Activated T-helper 2 cell treated with anti-CD3 and anti-CD28 coated beads, Interferon-gamma antibody, Interleukin-2, Interleukin-4, amounts not matched to agents 10 μg/mL and 5 μg/mL and 100 μg/mL, durations not matched to agents 14 hours and 24 hours and 36 hours (primary cell): ENCODE data around the gene TC2N. TPM values are rescaled to one million over a fixed set of nuclear protein-coding genes. Genes with fewer than 3 reads are reported as not detected.
"Not testable (repeated sequence)": the region's sequence is repeated elsewhere in the genome, so short reads cannot be mapped to it uniquely, and the experiment has no call there.

Experiments used
- DNase-seq: peaks from one replicate; pipeline ENCODE4 v3.0.0; 2021; ENCODE audit warnings: low spot score
- H3K27ac Mint-ChIP-seq: one replicate; pipeline ENCODE4 v1.8.0; 2021; ENCODE audit warnings: mixed read lengths
- H3K27me3 Mint-ChIP-seq: one replicate; pipeline ENCODE4 v1.8.0; 2021; ENCODE audit warnings: low read depth, mixed read lengths
- H3K36me3 Mint-ChIP-seq: one replicate; pipeline ENCODE4 v1.8.0; 2021; ENCODE audit warnings: low read depth, mixed read lengths
- H3K4me1 Mint-ChIP-seq: one replicate; pipeline ENCODE4 v1.8.0; 2021; ENCODE audit warnings: low read depth, mixed read lengths
- H3K4me3 Mint-ChIP-seq: one replicate; pipeline ENCODE4 v1.8.0; 2021; ENCODE audit warnings: low read depth, mild to moderate bottlenecking, moderate library complexity, mixed read lengths
- H3K9me3 Mint-ChIP-seq: one replicate; pipeline ENCODE4 v1.8.0; 2021; ENCODE audit warnings: mixed read lengths
- intact Hi-C: fragments of 100-400 bp; cut with micrococcal nuclease; formaldehyde crosslinking; loops from one replicate; pipeline ENCODE4 v1.15.1; 2023
- total RNA-seq: library from RNA; stranded (reverse); gene quantifications from 2 replicates; pipeline ENCODE4 v1.2.3, GENCODE V29; 2022

Gene TC2N
- total RNA-seq, 1 donor from 2014 or later, result 19.9 TPM

GRCh38 chr14:91753501-91754128, 113.7 kb downstream of the TC2N start:
- Mint-ChIP-seq H3K27ac (no peak overlapping the region), H3K4me1 (no peaks in the 10 kb centered on the region), H3K36me3 (peaks cover 3% of the 10 kb centered on the region), H3K9me3 (no peaks in the 10 kb centered on the region), H3K27me3 (no peaks in the 10 kb centered on the region), H3K4me3 (no peak overlapping the region)
- intact Hi-C loops, result no loop called here
- DNase-seq, result no peak

GRCh38 chr14:91752961-91753360, 114.4 kb downstream of the TC2N start:
- DNase-seq, result no peak
- H3K36me3 Mint-ChIP-seq, result no peaks in the 10 kb centered on the region
- H3K9me3 Mint-ChIP-seq, result no peaks in the 10 kb centered on the region
- no peak overlapping the region for H3K4me3 Mint-ChIP-seq
- no peaks in the 10 kb centered on the region for H3K4me1 Mint-ChIP-seq
- no peak overlapping the region for H3K27ac Mint-ChIP-seq
- intact Hi-C loops, result no loop called here
- no peaks in the 10 kb centered on the region for H3K27me3 Mint-ChIP-seq

GRCh38 chr14:91751719-91752118, 115.6 kb downstream of the TC2N start:
- H3K9me3 Mint-ChIP-seq, result no peaks in the 10 kb centered on the region
- no peak overlapping the region for H3K4me3 Mint-ChIP-seq
- no peak overlapping the region for H3K27ac Mint-ChIP-seq
- H3K27me3 Mint-ChIP-seq, result no peaks in the 10 kb centered on the region
- DNase-seq, result no peak
- no peaks in the 10 kb centered on the region for H3K4me1 Mint-ChIP-seq
- intact Hi-C loops, result no loop called here
- no peaks in the 10 kb centered on the region for H3K36me3 Mint-ChIP-seq

GRCh38 chr14:91750634-91751198, 116.6 kb downstream of the TC2N start:
- DNase-seq, result no peak
- no peaks in the 10 kb centered on the region for H3K36me3 Mint-ChIP-seq
- H3K9me3 Mint-ChIP-seq, result no peaks in the 10 kb centered on the region
- H3K4me1 Mint-ChIP-seq, result no peaks in the 10 kb centered on the region
- intact Hi-C loops, result no loop called here
- no peak overlapping the region for H3K4me3 Mint-ChIP-seq
- H3K27me3 Mint-ChIP-seq, result no peaks in the 10 kb centered on the region
- no peak overlapping the region for H3K27ac Mint-ChIP-seq

- H3K27me3 Mint-ChIP-seq, result no peaks in the 10 kb centered on the region
- no peak overlapping the region for H3K27ac Mint-ChIP-seq
- DNase-seq, result no peak
- no peak overlapping the region for H3K4me3 Mint-ChIP-seq
- no peaks in the 10 kb centered on the region for H3K9me3 Mint-ChIP-seq
- peaks cover 2% of the 10 kb centered on the region for H3K4me1 Mint-ChIP-seq
- H3K36me3 Mint-ChIP-seq, result no peaks in the 10 kb centered on the region
- intact Hi-C loops, result no loop called here
Observed at GRCh38 chr14:91749868-91750267, 117.5 kb downstream of the TC2N start.

- Mint-ChIP-seq H3K27ac (no peak overlapping the region), H3K36me3 (no peaks in the 10 kb centered on the region), H3K4me3 (no peak overlapping the region), H3K4me1 (peaks cover 3% of the 10 kb centered on the region), H3K9me3 (no peaks in the 10 kb centered on the region), H3K27me3 (no peaks in the 10 kb centered on the region)
- no peak for DNase-seq
- intact Hi-C loops, result no loop called here
Observed at GRCh38 chr14:91748049-91748448, 119.3 kb downstream of the TC2N start.

- peaks cover 3% of the 10 kb centered on the region for H3K9me3 Mint-ChIP-seq
- intact Hi-C loops, result no loop called here
- no peak overlapping the region for H3K27ac Mint-ChIP-seq
- peaks cover 11% of the 10 kb centered on the region for H3K4me1 Mint-ChIP-seq
- peaks cover 3% of the 10 kb centered on the region for H3K36me3 Mint-ChIP-seq
- no peak overlapping the region for H3K4me3 Mint-ChIP-seq
- no peaks in the 10 kb centered on the region for H3K27me3 Mint-ChIP-seq
- no peak for DNase-seq
Observed at GRCh38 chr14:91745344-91745743, 122.0 kb downstream of the TC2N start.

- no peak overlapping the region for H3K27ac Mint-ChIP-seq
- peaks cover 3% of the 10 kb centered on the region for H3K36me3 Mint-ChIP-seq
- intact Hi-C loops, result no loop called here
- no peaks in the 10 kb centered on the region for H3K27me3 Mint-ChIP-seq
- H3K4me1 Mint-ChIP-seq, result peaks cover 14% of the 10 kb centered on the region
- H3K9me3 Mint-ChIP-seq, result peaks cover 9% of the 10 kb centered on the region
- no peak overlapping the region for H3K4me3 Mint-ChIP-seq
- DNase-seq, result no peak
Observed at GRCh38 chr14:91744068-91744480, 123.3 kb downstream of the TC2N start.

GRCh38 chr14:91743305-91743653, 124.1 kb downstream of the TC2N start:
- peaks cover 3% of the 10 kb centered on the region for H3K36me3 Mint-ChIP-seq

GRCh38 chr14:91742621-91743304, 124.6 kb downstream of the TC2N start:
- Mint-ChIP-seq H3K27ac (peak overlapping the region; percentile 21), H3K27me3 (peaks cover 2% of the 10 kb centered on the region), H3K36me3 (peaks cover 3% of the 10 kb centered on the region), H3K4me1 (peaks cover 14% of the 10 kb centered on the region), H3K4me3 (no peak overlapping the region), H3K9me3 (peaks cover 9% of the 10 kb centered on the region)
- DNase-seq, result no peak
- intact Hi-C loops, result no loop called here

More at GRCh38 chr14:91743305-91743653, 124.1 kb downstream of the TC2N start:
- H3K4me3 Mint-ChIP-seq, result no peak overlapping the region
- DNase-seq, result no peak
- H3K27me3 Mint-ChIP-seq, result peaks cover 2% of the 10 kb centered on the region
- H3K9me3 Mint-ChIP-seq, result peaks cover 9% of the 10 kb centered on the region
- intact Hi-C loops, result no loop called here
- H3K4me1 Mint-ChIP-seq, result peaks cover 14% of the 10 kb centered on the region
- no peak overlapping the region for H3K27ac Mint-ChIP-seq

GRCh38 chr14:91739867-91740266, 127.5 kb downstream of the TC2N start:
- H3K9me3 Mint-ChIP-seq, H3K27ac Mint-ChIP-seq, intact Hi-C loops, H3K4me3 Mint-ChIP-seq, H3K27me3 Mint-ChIP-seq, H3K36me3 Mint-ChIP-seq, DNase-seq: not testable (repeated sequence)
- H3K4me1 Mint-ChIP-seq, result peaks cover 12% of the 10 kb centered on the region

GRCh38 chr14:91737619-91738018, 129.7 kb downstream of the TC2N start:
- Mint-ChIP-seq H3K9me3 (peaks cover 9% of the 10 kb centered on the region), H3K27me3 (peaks cover 2% of the 10 kb centered on the region), H3K4me1 (peaks cover 10% of the 10 kb centered on the region), H3K36me3 (peaks cover 3% of the 10 kb centered on the region), H3K4me3 (no peak overlapping the region), H3K27ac (no peak overlapping the region)
- intact Hi-C loops, result no loop called here
- no peak for DNase-seq

GRCh38 chr14:91732859-91733477, 134.4 kb downstream of the TC2N start:
- intact Hi-C loops, result no loop called here
- H3K4me1 Mint-ChIP-seq, result peaks cover 5% of the 10 kb centered on the region
- no peaks in the 10 kb centered on the region for H3K9me3 Mint-ChIP-seq
- H3K27ac Mint-ChIP-seq, result no peak overlapping the region
- no peak for DNase-seq
- H3K4me3 Mint-ChIP-seq, result no peak overlapping the region
- no peaks in the 10 kb centered on the region for H3K36me3 Mint-ChIP-seq
- H3K27me3 Mint-ChIP-seq, result no peaks in the 10 kb centered on the region
